PFSK-1 (cell line): ENCODE results near the gene KDM7A.

Experiments
- FOXP2 ChIP-seq: optimal IDR thresholded peaks from 2 replicates; pipeline ENCODE3; 2011; ENCODE audit warnings: borderline replicate concordance, control low read depth, inconsistent platforms; ENCODE audit not compliant: insufficient read depth; ENCODE audit errors: extremely low read length, extremely low read depth
- POLR2AphosphoS5 ChIP-seq: IDR thresholded peaks from 2 replicates; pipeline ENCODE4 v1.6.1; 2012; ENCODE audit warnings: low read depth, mild to moderate bottlenecking, control low read depth, low read length, moderate library complexity
- REST ChIP-seq, 2 experiments: IDR thresholded peaks; 2 replicates each; pipeline versions ENCODE4 v1.6.1 to v1.8.0; 2011 to 2012; ENCODE audit warnings: low read depth in 2 of 2, low read length in 2 of 2, control low read depth in 1 of 2, inconsistent platforms in 1 of 2, mild to moderate bottlenecking in 1 of 2, moderate library complexity in 1 of 2; ENCODE audit not compliant: insufficient read depth in 1 of 2
- SIN3A ChIP-seq: IDR thresholded peaks from 2 replicates; pipeline ENCODE4 v1.6.1; 2012; ENCODE audit warnings: mild to moderate bottlenecking, low read length, moderate library complexity, borderline replicate concordance; ENCODE audit not compliant: insufficient read depth
- TAF1 ChIP-seq: IDR thresholded peaks from 2 replicates; pipeline ENCODE4 v1.6.1; 2012; ENCODE audit warnings: low read length, control low read depth, borderline replicate concordance; ENCODE audit not compliant: insufficient read depth

KDM7A gene

GRCh38 chr7:140200061-140200989 is 23.5 kb upstream of the KDM7A start:
- TF ChIP-seq FOXP2 = peak; percentile 93
- no peak for TF ChIP-seq REST (IDR thresholded peaks at IDR 0.05; ENCODE audit: insufficient read depth in 1 of 2, low read depth in 2 of 2, low read length in 2 of 2)
- TF ChIP-seq SIN3A = peak; percentile 17; the same call in 1 of the 2 replicates
- TF ChIP-seq TAF1 = no peak

GRCh38 chr7:140197938-140198337 is 21.2 kb upstream of the KDM7A start:
- TF ChIP-seq SIN3A (no peak), TAF1 (no peak), REST (IDR thresholded peaks at IDR 0.05; ENCODE audit: insufficient read depth in 1 of 2, low read depth in 2 of 2, low read length in 2 of 2) (no peak), POLR2AphosphoS5 (no peak), FOXP2 (no peak)

GRCh38 chr7:140197218-140197890 is 20.6 kb upstream of the KDM7A start:
- TF ChIP-seq POLR2AphosphoS5 (no peak), FOXP2 (no peak), REST (IDR thresholded peaks at IDR 0.05; ENCODE audit: insufficient read depth in 1 of 2, low read depth in 2 of 2, low read length in 2 of 2) (no peak), SIN3A (no peak), TAF1 (no peak)

- no peak for TF ChIP-seq FOXP2
- no peak for TF ChIP-seq POLR2AphosphoS5
- no peak for TF ChIP-seq SIN3A
- TF ChIP-seq TAF1 = no peak
- no peak for TF ChIP-seq REST (IDR thresholded peaks at IDR 0.05; ENCODE audit: insufficient read depth in 1 of 2, low read depth in 2 of 2, low read length in 2 of 2)
Observed at GRCh38 chr7:140196361-140197217, 19.8 kb upstream of the KDM7A start.
